ENCODE measurements around the gene ZNF343. TPM values are rescaled to one million over a fixed set of nuclear protein-coding genes. Genes with fewer than 3 reads are reported as not detected.
A peak's percentile ranks its signal among the peaks of the same experiment; 100 is the strongest.

The ZNF343 gene
- total RNA-seq, 2 experiments from 2014 or later, result 6.2 to 8.8 TPM

DNA sequence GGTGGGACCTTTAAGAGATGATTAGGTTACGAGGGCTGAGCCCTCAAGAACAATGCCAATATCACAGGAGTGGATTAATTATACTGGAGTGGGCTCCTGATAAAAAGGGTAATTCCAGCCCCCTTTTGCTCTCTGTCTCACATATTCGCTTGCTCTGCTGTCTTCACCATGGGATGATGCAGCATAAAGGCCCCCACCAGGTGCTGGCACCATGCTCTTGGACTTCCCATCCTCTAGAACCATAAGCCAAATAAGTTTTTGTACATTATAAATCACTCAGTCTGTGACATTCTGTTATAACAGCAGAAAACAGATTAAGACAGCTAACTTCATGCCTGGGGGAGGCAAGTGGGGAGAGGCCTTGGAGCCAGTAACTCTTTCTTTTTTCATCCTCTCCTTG is 28.3 kb downstream of the ZNF343 start:
- Mint-ChIP-seq H3K27me3 (no peaks in the 10 kb centered on the region), H3K9me3 (no peaks in the 10 kb centered on the region), H3K4me1 (no peaks in the 10 kb centered on the region), H3K27ac (no peak overlapping the region), H3K4me3 (no peak overlapping the region), H3K36me3 (ENCODE audit: low read depth) (peaks cover 27% of the 10 kb centered on the region)
- CTCF ChIA-PET, result no interaction called here
- POLR2A ChIA-PET, result no interaction called here
- DNase-seq, result no peak

DNA sequence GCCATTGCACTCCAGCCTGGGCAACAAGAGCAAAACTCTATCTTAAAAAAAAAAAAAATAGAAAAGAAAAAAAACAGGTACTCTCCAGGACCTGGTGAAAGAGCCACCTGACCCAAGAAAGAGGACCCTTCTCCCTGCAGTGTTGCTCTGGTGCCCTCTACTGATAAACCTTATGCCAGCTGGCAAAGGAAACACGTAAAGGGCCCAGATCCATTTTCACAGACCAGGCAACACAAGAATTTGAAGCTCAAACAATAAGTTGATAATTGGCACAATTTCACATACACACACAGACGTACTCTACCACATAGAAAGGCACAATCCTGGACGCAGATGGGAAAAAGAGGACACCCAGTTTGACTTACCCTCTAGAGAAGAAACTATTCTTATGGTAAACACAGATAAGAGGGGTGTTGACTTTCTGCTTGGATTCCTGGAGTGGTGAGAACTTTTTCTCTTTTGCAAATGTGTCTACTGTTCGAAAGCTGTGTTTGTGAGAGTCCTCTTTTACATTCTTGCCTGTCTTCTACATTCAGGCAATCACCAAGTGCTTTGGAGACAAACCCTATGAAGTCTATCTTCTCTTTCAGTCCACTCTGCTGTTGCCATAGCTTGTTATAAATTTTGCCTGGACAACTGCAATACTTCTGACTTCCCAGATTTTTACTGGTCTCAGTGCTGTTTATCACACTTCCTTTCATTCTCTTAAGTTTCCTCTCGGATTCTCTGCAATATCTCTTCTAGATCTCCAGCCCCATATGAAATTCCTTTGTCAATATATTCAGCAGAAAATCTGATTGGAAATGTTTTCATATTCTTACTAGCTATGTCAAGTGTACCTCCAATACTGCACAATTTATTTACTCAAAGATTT is 31.7 kb downstream of the ZNF343 start:
- H3K9me3 Mint-ChIP-seq, result no peaks in the 10 kb centered on the region
- no peak overlapping the region for H3K4me3 Mint-ChIP-seq
- DNase-seq, result no peak
- ChIA-PET POLR2A (interaction anchor here (1.2 kb wide), 1 partner anchor 48 kb away, joined by 3 read pairs; no protein-coding TSS in a partner anchor), CTCF (interaction anchor here (0.8 to 1.5 kb wide), 6 partner anchors 10 to 270 kb away, joined by 3 to 8 read pairs (median 3); no protein-coding TSS in a partner anchor)
- H3K27ac Mint-ChIP-seq, result no peak overlapping the region
- H3K4me1 Mint-ChIP-seq, result peaks cover 6% of the 10 kb centered on the region
- no peaks in the 10 kb centered on the region for H3K27me3 Mint-ChIP-seq
- H3K36me3 Mint-ChIP-seq (ENCODE audit: low read depth), result peaks cover 15% of the 10 kb centered on the region

DNA sequence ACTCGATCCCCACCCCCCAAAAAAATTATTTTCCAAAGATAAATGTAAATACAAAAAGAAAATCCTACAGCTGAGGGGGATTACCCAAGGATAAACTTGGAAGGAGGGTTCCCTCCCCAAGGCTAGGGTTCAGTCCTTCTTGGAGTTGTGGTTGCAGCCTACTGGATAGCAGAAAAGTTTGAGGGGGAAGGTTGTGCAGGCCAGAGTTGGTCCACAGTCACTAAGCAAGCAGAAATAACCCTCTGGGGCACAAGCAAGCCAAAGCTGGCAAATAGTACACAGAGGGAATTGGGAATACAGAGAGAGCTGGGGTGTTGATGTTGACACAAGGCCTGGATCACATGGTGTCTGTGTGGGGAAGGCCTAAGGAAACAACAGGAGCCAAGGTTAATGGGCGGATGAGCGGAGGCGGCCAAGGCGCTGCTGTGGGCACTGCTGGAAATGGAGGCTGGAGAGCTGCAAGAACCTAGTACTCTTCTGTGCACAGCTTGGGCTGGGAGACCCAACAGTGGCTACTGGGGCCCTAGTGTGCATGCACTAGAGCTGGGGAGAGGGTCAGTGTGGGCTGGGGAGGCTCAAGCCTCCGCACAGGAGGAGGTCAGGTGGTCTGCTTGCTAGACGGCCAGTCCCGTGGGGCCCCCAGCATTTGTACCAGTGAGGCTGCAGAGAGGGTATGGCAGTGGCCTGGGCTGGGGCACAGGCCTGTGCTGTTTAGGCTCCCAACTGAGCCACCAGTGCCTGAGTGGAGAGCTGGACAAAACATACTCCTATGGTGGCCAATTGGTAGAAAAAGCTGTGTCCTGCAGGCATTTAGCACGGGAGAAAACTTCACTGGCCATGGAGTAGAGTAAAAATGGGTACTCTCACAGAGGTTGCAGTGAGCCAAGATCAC is 32.6 kb downstream of the ZNF343 start:
- Mint-ChIP-seq H3K4me1 (peaks cover 13% of the 10 kb centered on the region), H3K36me3 (ENCODE audit: low read depth) (peaks cover 11% of the 10 kb centered on the region), H3K9me3 (no peaks in the 10 kb centered on the region), H3K27ac (no peak overlapping the region), H3K27me3 (no peaks in the 10 kb centered on the region), H3K4me3 (no peak overlapping the region)
- CTCF ChIA-PET, result interaction anchor here (0.8 to 1.5 kb wide), 4 partner anchors 9 to 269 kb away, joined by 3 to 8 read pairs (median 4); no protein-coding TSS in a partner anchor
- POLR2A ChIA-PET, result interaction anchor here (1.2 kb wide), 1 partner anchor 49 kb away, joined by 3 read pairs; no protein-coding TSS in a partner anchor
- DNase-seq, result no peak

DNA sequence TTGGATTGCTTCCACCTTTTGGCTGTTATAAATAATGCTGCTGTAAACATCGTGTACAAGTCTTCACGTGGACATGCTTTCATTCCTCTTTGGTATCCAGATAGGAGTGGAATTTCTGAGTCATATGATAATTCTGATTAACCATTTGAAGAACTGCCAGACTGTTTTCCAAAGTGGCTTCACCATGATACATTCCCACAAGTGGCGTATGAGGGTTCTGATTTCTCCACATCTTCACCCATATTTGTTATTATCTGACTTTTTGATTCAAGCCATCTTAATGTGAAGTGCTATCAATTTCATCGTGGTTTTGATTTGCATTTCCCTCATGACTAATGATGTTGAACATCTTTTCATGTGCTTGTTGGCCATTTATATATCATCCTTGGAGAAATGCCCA is 35.2 kb downstream of the ZNF343 start:
- CTCF ChIA-PET, result interaction anchor here (1.0 kb wide), 1 partner anchor 50 kb away, joined by 3 read pairs; no protein-coding TSS in a partner anchor

DNA sequence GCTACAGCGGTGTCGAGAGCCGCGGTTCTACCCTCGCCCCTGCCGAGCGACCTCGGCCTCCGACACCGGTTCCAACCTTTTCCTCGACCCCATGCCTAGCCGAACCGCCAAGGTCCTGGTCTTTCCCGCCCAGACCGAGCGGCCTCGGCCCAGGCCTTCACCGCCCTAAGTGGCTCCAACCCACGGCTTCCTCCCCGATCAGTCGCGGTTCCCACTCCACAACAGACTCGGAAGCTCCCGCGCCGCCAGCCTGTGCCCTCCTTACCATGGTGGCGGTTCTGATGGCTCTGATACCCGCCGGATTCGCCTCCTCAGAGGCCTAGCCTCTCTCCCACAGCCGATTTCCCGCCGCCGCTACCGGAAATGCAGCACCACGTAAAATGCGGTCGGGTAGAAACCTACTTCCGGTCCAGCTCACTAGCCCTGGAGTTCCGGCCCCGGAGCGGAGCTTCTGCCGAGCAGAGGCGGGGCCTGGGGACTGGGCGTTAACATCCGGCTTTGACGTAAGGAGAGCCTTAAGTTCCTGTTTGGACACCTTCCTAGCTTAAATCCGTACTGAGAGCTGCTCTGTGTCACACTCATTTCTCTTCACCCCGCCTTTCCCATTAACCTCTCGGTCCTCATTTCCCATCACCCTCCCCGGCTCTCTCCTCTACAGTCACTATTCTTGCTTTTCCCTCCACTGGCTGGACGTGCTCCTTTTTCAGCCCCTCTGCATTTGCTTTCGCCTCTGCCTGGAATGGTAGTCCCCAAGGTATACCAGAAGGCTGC is 38.1 kb downstream of the ZNF343 start, which contains the start of gene SNRPB:
SNRPB (minus strand) TSS at position 367 of the 771 bp plus-strand sequence; CDS start at position 268, 99 bp downstream.
- DNase-seq, result peak; percentile 97
- Mint-ChIP-seq H3K27ac (peak within 1 kb of the TSS; percentile 90), H3K4me1 (peaks cover 52% of the 10 kb centered on the region), H3K4me3 (peak within 1 kb of the TSS; percentile 98), H3K36me3 (ENCODE audit: low read depth) (peaks cover 53% of the 10 kb centered on the region), H3K9me3 (no peaks in the 10 kb centered on the region), H3K27me3 (no peaks in the 10 kb centered on the region)
- POLR2A ChIA-PET, result interaction anchor here (0.7 to 5.3 kb wide), 31 partner anchors 9 to 1927 kb away, joined by 3 to 81 read pairs (median 4); partner anchors contain the start of genes CSNK2A1, IDH3B, NOP56 and ZNF343
- CTCF ChIA-PET, result interaction anchor here (0.7 to 6.1 kb wide), 8 partner anchors 11 to 263 kb away, joined by 3 to 88 read pairs (median 6); partner anchors contain the start of gene ZNF343

More for the DNA sequence above, 35.2 kb downstream of the ZNF343 start:
- POLR2A ChIA-PET, result no interaction called here
- no peaks in the 10 kb centered on the region for H3K9me3 Mint-ChIP-seq
- peaks cover 26% of the 10 kb centered on the region for H3K36me3 Mint-ChIP-seq (ENCODE audit: low read depth)
- no peaks in the 10 kb centered on the region for H3K27me3 Mint-ChIP-seq
- DNase-seq, result no peak
- H3K4me1 Mint-ChIP-seq, result peaks cover 28% of the 10 kb centered on the region
- H3K27ac Mint-ChIP-seq, result no peak overlapping the region
- no peak overlapping the region for H3K4me3 Mint-ChIP-seq

DNA sequence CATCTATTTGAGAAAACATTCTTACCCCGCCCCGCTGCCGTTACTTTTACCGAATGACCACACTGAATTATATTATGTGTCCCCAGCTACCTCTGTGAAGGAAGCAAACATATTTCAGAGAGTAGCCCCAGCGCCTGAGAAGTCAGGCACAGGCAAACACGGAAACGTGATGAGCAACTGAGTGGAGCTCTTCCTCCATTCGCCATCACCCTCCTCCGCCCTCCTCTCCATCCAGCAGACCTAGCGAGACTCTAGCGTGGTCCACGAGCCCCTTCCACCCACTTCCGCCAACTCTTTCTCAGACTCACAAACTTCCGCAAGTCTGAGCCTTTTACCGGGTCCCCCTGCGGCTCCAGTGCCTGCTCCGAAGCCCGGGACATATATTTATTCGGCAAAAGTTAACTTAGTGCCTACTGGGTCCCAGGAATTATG is 38.7 kb downstream of the ZNF343 start:
- H3K27ac Mint-ChIP-seq, result peak overlapping the region; percentile 90
- peaks cover 53% of the 10 kb centered on the region for H3K4me1 Mint-ChIP-seq
- H3K36me3 Mint-ChIP-seq (ENCODE audit: low read depth), result peaks cover 59% of the 10 kb centered on the region

DNA sequence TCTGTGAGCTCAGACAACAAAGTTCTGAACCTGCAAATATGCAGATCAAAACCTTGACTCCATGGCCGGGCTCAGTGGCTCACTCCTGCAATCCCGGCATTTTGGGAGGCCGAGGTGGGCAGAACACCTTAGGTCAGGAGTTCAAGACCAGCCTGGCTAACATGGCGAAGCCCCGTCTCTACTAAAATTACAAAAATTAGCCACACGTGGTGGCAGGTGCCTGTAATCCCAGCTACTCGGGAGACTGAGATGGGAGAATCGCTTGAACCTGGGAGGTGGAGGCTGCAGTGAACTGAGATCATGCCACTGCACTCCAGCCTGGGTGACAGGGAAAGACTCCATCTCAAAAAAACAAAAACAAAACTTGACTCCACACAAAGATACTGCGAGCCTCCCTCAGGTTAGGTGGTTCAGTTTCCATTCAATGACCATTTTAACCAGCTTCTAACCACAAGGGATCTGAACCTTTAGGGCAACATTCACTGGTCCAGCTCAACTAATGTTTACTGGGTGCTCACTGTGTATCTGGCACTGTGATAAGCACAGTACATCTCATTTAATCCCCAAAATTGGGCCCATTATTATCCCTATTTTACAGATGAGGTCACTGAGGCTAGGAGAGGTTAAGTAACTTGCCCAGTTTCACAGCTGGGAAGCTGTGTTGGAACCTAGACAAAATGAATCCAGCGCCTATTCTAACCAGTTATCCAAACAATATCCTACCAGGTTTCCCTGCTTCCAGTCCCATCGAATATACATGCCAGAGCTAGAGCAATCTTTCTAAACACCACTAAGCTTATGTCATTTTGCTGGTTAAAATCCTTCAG is 39.9 kb downstream of the ZNF343 start:
- peaks cover 70% of the 10 kb centered on the region for H3K36me3 Mint-ChIP-seq (ENCODE audit: low read depth)
- no peaks in the 10 kb centered on the region for H3K9me3 Mint-ChIP-seq
- POLR2A ChIA-PET, result interaction anchor here (0.9 to 5.3 kb wide), 9 partner anchors 11 to 404 kb away, joined by 3 to 81 read pairs (median 22); partner anchors contain the start of genes IDH3B, NOP56 and ZNF343
- CTCF ChIA-PET, result interaction anchor here (0.5 to 6.1 kb wide), 6 partner anchors 9 to 178 kb away, joined by 3 to 88 read pairs (median 4); no protein-coding TSS in a partner anchor
- peaks cover 53% of the 10 kb centered on the region for H3K4me1 Mint-ChIP-seq
- H3K27ac Mint-ChIP-seq, result peak overlapping the region; percentile 57
- DNase-seq, result no peak
- no peaks in the 10 kb centered on the region for H3K27me3 Mint-ChIP-seq
- H3K4me3 Mint-ChIP-seq, result peak overlapping the region; percentile 98

More for the DNA sequence above, 38.7 kb downstream of the ZNF343 start:
- ChIA-PET POLR2A (interaction anchor here (0.9 to 5.3 kb wide), 24 partner anchors 9 to 1926 kb away, joined by 3 to 81 read pairs (median 6); partner anchors contain the start of genes CSNK2A1, IDH3B, NOP56 and ZNF343), CTCF (interaction anchor here (1.3 to 6.1 kb wide), 6 partner anchors 10 to 182 kb away, joined by 3 to 88 read pairs (median 6); no protein-coding TSS in a partner anchor)
- peak; percentile 68 for DNase-seq
- H3K27me3 Mint-ChIP-seq, result no peaks in the 10 kb centered on the region
- H3K9me3 Mint-ChIP-seq, result no peaks in the 10 kb centered on the region
- H3K4me3 Mint-ChIP-seq, result peak overlapping the region; percentile 98

DNA sequence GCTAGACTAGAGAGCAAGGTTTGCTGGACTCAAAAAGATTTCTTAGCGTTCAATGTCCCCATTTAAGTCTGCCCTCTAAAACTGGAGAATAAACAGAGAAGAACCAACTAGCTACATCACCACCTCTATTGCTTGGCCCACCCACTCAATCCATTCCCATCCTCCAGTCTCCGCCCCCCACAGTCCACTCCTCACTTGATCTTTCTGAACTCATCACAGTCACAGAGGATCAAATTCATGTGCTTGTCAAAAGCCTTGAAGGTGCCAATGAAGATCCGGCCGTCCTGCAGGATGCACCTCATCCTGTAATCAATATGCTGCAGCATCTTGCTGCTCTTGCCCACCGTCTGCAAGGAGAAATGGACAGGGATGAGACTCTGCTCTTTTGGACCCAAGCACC is 41.3 kb downstream of the ZNF343 start:
- Mint-ChIP-seq H3K27ac (no peak overlapping the region), H3K4me1 (peaks cover 51% of the 10 kb centered on the region), H3K9me3 (no peaks in the 10 kb centered on the region), H3K4me3 (peak overlapping the region; percentile 18), H3K27me3 (no peaks in the 10 kb centered on the region), H3K36me3 (ENCODE audit: low read depth) (peaks cover 81% of the 10 kb centered on the region)
- DNase-seq, result no peak
- POLR2A ChIA-PET, result interaction anchor here (0.6 to 5.3 kb wide), 4 partner anchors 11 to 184 kb away, joined by 3 to 75 read pairs (median 4); partner anchors contain the start of genes NOP56 and ZNF343
- CTCF ChIA-PET, result interaction anchor here (1.1 to 6.1 kb wide), 3 partner anchors 9 to 55 kb away, joined by 3 to 88 read pairs (median 37); no protein-coding TSS in a partner anchor

DNA sequence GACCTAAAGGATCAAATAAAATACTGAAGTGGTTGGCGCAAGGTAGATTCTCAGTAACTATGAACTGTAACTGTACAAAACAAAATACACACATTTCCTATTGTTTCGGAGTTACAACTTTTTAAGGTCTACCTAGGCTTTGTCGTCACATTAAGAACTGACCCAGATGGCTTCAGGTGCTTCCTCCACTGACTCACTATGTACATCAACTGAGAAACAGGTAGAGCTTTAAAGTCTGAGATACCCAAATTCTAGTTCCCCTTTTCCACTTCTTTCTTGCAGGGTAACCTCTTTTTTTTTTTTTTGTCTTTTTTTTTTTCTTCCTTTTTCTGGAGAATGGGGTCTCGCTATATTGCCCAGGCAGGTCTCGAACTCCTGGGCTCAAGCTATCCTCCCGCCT is 43.6 kb downstream of the ZNF343 start:
- ChIA-PET CTCF (no interaction called here), POLR2A (no interaction called here)
- H3K9me3 Mint-ChIP-seq, result no peaks in the 10 kb centered on the region
- peaks cover 92% of the 10 kb centered on the region for H3K36me3 Mint-ChIP-seq (ENCODE audit: low read depth)
- H3K4me3 Mint-ChIP-seq, result no peak overlapping the region
- H3K4me1 Mint-ChIP-seq, result peaks cover 36% of the 10 kb centered on the region
- DNase-seq, result no peak
- no peak overlapping the region for H3K27ac Mint-ChIP-seq
- H3K27me3 Mint-ChIP-seq, result no peaks in the 10 kb centered on the region

DNA sequence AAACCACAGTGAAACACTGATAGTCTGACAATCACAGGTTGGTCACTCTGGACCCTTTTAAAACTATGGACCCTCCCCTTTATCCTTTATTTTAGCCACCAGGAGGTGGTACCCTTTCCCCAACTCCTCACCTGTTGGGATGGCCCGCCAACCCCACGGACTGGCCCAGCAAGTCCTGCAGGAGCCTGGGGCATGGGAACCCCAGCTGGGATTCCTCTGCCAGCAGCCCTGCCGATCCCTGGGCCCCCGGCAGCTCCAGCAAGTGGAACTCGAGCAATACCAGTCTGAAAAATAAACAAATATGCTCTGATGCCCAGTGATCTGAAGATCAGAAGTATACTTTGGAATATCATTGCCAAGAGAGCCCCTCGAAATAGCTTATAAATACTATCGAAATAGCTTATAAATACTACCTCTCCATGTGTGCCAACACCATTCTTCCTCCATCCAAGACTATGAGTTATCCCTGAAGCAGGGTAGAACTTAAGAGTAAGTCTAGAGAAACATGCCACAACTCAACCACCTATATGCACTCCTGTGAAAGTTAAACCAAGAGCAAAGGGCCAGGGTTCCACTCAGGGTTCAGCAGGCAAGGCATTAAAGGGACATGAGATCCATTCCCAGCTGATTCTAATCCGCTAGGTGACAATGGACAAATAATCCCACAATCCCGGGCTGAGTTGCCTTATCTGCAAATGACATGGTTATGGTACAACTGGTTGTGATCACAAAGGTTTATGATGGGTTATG is 44.9 kb downstream of the ZNF343 start:
- no peaks in the 10 kb centered on the region for H3K27me3 Mint-ChIP-seq
- no peak overlapping the region for H3K27ac Mint-ChIP-seq
- peaks cover 28% of the 10 kb centered on the region for H3K4me1 Mint-ChIP-seq
- ChIA-PET CTCF (interaction anchor here (2.2 kb wide), 1 partner anchor 12 kb away, joined by 9 read pairs; no protein-coding TSS in a partner anchor), POLR2A (no interaction called here)
- H3K4me3 Mint-ChIP-seq, result no peak overlapping the region
- H3K9me3 Mint-ChIP-seq, result no peaks in the 10 kb centered on the region
- no peak for DNase-seq
- peaks cover 90% of the 10 kb centered on the region for H3K36me3 Mint-ChIP-seq (ENCODE audit: low read depth)

Measured in activated CD4-positive, alpha-beta memory T cell treated with anti-CD3 and anti-CD28 coated beads, Interleukin-2, amount 10 ng/mL, durations not matched to agents 7 days and 5 days (primary cell).